ENCODE data around the gene REXO4.
"Not testable (repeated sequence)": the region's sequence is repeated elsewhere in the genome, so short reads cannot be mapped to it uniquely, and the experiment has no call there.

DNA sequence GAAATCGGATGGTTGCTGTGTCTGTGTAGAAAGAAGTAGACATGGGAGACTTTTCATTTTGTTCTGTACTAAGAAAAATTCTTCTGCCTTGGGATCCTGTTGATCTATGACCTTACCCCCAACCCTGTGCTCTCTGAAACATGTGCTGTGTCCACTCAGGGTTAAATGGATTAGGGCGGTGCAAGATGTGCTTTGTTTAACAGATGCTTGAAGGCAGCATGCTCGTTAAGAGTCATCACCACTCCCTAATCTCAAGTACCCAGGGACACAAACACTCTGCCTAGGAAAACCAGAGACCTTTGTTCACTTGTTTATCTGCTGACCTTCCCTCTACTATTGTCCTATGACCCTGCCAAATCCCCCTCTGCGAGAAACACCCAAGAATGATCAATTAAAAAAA is 26.4 kb downstream of the REXO4 start:
- TF ChIP-seq, protein P1, sequence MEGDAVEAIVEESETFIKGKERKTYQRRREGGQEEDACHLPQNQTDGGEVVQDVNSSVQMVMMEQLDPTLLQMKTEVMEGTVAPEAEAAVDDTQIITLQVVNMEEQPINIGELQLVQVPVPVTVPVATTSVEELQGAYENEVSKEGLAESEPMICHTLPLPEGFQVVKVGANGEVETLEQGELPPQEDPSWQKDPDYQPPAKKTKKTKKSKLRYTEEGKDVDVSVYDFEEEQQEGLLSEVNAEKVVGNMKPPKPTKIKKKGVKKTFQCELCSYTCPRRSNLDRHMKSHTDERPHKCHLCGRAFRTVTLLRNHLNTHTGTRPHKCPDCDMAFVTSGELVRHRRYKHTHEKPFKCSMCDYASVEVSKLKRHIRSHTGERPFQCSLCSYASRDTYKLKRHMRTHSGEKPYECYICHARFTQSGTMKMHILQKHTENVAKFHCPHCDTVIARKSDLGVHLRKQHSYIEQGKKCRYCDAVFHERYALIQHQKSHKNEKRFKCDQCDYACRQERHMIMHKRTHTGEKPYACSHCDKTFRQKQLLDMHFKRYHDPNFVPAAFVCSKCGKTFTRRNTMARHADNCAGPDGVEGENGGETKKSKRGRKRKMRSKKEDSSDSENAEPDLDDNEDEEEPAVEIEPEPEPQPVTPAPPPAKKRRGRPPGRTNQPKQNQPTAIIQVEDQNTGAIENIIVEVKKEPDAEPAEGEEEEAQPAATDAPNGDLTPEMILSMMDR (IDR thresholded peaks at IDR 0.05; ENCODE audit: low read depth, low read length): not testable (repeated sequence)
- not testable (repeated sequence) for TF ChIP-seq POLR2A (IDR thresholded peaks at IDR 0.05; ENCODE audit: extremely low read depth, insufficient read length); MAX (IDR thresholded peaks at IDR 0.05; ENCODE audit: low read depth, low read length)
